ENCODE data around the gene CADPS2. TPM values are rescaled to one million over a fixed set of nuclear protein-coding genes. Genes with fewer than 3 reads are reported as not detected.

Gene CADPS2
- total and polyA plus RNA-seq, 8 donors: 34.2 to 83.4 (median 64.6) TPM

DNA sequence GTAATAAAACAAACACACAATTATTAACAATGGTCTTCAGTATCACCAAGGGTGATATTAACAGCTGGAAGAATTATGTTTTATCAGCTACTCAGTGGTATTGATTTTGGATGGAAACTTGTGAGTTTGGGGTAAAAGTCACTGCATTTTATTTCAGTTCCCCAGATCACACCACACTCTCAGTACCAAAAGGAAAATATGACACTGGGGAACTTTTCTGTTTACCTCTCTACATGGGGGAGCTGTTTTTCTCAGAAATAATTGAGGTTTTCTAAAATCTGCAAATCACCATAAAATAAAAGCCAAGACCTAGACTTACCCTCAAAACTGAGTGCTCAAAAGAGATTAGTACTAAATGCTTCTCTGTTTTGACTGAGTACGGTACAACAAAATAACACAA is 483.1 kb downstream of the CADPS2 start:
- no peaks in the 10 kb centered on the region for H3K27me3 ChIP-seq
- no peaks in the 10 kb centered on the region for H3K4me1 ChIP-seq
- TF ChIP-seq, protein P1, sequence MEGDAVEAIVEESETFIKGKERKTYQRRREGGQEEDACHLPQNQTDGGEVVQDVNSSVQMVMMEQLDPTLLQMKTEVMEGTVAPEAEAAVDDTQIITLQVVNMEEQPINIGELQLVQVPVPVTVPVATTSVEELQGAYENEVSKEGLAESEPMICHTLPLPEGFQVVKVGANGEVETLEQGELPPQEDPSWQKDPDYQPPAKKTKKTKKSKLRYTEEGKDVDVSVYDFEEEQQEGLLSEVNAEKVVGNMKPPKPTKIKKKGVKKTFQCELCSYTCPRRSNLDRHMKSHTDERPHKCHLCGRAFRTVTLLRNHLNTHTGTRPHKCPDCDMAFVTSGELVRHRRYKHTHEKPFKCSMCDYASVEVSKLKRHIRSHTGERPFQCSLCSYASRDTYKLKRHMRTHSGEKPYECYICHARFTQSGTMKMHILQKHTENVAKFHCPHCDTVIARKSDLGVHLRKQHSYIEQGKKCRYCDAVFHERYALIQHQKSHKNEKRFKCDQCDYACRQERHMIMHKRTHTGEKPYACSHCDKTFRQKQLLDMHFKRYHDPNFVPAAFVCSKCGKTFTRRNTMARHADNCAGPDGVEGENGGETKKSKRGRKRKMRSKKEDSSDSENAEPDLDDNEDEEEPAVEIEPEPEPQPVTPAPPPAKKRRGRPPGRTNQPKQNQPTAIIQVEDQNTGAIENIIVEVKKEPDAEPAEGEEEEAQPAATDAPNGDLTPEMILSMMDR (IDR thresholded peaks at IDR 0.05): no peak
- intact Hi-C loops (cut with DNase I): no loop called here
- no peaks in the 10 kb centered on the region for H3K9me3 ChIP-seq
- no peak overlapping the region for H3K27ac ChIP-seq
- H3K36me3 ChIP-seq: no peaks in the 10 kb centered on the region
- ATAC-seq (no peak), DNase-seq (no peak)
- H3K4me3 ChIP-seq: no peak overlapping the region

DNA sequence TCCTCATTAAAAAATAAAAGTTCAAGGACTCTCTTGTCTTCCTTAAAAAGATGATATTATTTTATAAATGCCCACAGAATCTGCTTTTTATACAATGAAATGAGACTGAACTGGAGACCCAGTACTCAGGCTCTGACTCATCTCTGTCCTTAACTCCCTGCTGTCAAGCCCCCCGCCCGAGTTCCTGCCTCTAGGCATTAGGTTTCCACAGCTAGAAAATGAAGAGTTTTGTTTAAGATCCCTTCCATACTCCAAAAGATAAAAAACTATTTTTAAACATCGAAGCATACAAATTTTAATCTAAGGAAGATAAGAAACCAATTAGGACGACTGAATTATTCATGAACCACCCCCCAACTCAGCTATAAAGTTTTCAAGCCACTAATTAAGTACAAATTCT is 484.0 kb downstream of the CADPS2 start:
- Histone ChIP-seq H3K4me3 (no peak overlapping the region), H3K27me3 (no peaks in the 10 kb centered on the region), H3K36me3 (no peaks in the 10 kb centered on the region), H3K9me3 (no peaks in the 10 kb centered on the region), H3K4me1 (no peaks in the 10 kb centered on the region), H3K27ac (no peak overlapping the region)
- intact Hi-C loops (cut with DNase I): no loop called here
- ATAC-seq: no peak
- TF ChIP-seq, protein P1 (IDR thresholded peaks at IDR 0.05): no peak
- DNase-seq: no peak

DNA sequence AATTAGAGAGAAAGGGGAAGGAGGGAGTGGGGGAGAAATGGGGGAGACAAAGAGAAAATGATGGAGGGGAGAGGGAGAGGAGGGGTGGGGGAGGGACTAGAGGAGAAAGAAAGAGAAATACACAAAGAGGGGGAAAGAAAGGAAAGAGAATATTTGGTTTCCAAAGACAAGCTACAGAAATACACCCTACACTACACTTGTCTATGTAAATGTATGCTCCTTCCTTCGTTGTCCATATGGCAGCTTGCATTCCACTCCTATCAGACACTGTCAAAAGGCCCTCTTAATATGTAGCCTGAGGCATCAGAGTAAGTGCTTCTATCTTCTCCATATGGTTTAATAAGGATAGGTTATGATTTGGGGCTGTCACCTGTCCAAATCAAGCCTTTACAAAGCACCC is 488.9 kb downstream of the CADPS2 start:
- H3K36me3 ChIP-seq: no peaks in the 10 kb centered on the region
- no peak overlapping the region for H3K4me3 ChIP-seq
- no peaks in the 10 kb centered on the region for H3K4me1 ChIP-seq
- no peak for ATAC-seq
- no peaks in the 10 kb centered on the region for H3K27me3 ChIP-seq
- intact Hi-C loops (cut with DNase I): no loop called here
- DNase-seq: no peak
- H3K9me3 ChIP-seq: no peaks in the 10 kb centered on the region
- no peak overlapping the region for H3K27ac ChIP-seq
- TF ChIP-seq, protein P1 (IDR thresholded peaks at IDR 0.05): no peak

DNA sequence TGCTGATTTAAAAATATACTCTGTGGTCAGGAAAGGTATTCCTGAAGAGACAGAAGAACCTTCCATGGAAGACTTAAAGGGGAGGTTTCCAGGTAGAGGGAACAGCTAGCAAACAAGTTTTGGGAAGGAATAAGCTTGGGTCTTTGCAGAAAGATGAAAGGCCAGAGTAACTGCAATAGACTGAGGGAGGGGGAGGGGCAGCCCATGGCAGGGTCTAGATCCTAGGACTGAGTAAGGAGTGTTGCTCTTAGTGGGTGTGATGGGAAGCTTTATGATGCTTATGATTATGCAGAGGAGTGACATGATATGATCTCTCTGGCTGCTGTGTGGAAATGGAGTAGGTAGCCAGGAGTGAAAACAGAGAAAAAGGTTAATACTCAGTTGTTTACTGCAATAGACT is 491.7 kb downstream of the CADPS2 start:
- intact Hi-C loops (cut with DNase I): no loop called here
- ATAC-seq (no peak), DNase-seq (no peak)
- Histone ChIP-seq H3K27ac (no peak overlapping the region), H3K4me3 (no peak overlapping the region), H3K27me3 (no peaks in the 10 kb centered on the region), H3K4me1 (no peaks in the 10 kb centered on the region), H3K9me3 (no peaks in the 10 kb centered on the region), H3K36me3 (no peaks in the 10 kb centered on the region)
- TF ChIP-seq, protein P1 (IDR thresholded peaks at IDR 0.05): no peak

DNA sequence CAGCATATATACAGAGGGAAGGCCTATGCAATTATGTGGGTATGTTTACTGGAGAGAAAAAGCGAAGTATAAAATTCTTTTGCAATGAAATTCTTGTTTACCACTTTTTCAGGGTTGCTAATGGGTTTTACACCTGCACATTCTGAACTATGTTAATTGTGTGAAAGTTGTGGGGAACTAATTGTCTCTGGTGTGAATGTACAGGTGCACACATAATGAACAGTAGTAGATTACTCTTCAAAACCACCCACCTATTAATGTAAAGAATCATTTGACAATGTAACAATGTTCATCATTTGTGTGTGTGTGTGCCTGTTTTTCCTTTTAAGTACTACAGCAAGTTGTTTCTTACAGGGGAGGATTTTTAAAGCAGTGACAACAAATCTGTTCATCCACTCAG is 501.7 kb downstream of the CADPS2 start:
- intact Hi-C loops (cut with DNase I): no loop called here
- H3K4me3 ChIP-seq: no peak overlapping the region
- ATAC-seq: no peak
- H3K4me1 ChIP-seq: no peaks in the 10 kb centered on the region
- H3K27me3 ChIP-seq: no peaks in the 10 kb centered on the region
- H3K27ac ChIP-seq: no peak overlapping the region
- DNase-seq: no peak
- TF ChIP-seq, protein P1 (IDR thresholded peaks at IDR 0.05): no peak
- no peaks in the 10 kb centered on the region for H3K9me3 ChIP-seq
- no peaks in the 10 kb centered on the region for H3K36me3 ChIP-seq
